MM.1S (cell line): ENCODE measurements around the gene CCDC88C.

Source experiments
- EZH2 ChIP-seq: fragments of 300-600 bp; sonication (generic); optimal IDR thresholded peaks from 2 replicates; pipeline ENCODE3; 2017; ENCODE audit warnings: low read depth, mild to moderate bottlenecking, antibody characterized with exemption, low read length, mixed read lengths
- EZH2phosphoT487 ChIP-seq: fragments of 300-600 bp; sonication (generic); IDR thresholded peaks from 2 replicates; pipeline ENCODE4 v1.6.1; 2018; ENCODE audit warnings: antibody characterized with exemption, low read length
- TF ChIP-seq, protein P1 (sequence below): fragments of 300-600 bp; sonication (generic); IDR thresholded peaks from 2 replicates; pipeline ENCODE4 v1.5.1; 2016; ENCODE audit warnings: antibody characterized with exemption, low read length, mixed read lengths

DNA sequence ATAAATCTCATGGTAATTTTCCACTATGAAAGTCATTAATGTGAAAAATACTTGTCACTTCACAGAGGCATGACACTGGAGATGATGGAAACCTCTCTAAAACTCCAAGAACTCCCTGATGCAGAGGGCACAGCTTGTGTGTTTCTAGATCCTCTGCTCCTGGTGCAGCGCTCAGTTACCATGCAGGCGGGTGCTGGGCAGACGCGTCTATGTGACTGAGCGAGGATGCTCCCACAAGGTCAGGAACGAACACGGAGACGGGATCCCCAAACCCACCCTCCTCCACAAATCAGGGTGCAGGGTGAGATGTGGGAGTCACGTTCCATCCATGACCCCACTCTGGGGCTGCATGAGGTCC is 81.5 kb downstream of the CCDC88C start:
- TF ChIP-seq, protein P1, sequence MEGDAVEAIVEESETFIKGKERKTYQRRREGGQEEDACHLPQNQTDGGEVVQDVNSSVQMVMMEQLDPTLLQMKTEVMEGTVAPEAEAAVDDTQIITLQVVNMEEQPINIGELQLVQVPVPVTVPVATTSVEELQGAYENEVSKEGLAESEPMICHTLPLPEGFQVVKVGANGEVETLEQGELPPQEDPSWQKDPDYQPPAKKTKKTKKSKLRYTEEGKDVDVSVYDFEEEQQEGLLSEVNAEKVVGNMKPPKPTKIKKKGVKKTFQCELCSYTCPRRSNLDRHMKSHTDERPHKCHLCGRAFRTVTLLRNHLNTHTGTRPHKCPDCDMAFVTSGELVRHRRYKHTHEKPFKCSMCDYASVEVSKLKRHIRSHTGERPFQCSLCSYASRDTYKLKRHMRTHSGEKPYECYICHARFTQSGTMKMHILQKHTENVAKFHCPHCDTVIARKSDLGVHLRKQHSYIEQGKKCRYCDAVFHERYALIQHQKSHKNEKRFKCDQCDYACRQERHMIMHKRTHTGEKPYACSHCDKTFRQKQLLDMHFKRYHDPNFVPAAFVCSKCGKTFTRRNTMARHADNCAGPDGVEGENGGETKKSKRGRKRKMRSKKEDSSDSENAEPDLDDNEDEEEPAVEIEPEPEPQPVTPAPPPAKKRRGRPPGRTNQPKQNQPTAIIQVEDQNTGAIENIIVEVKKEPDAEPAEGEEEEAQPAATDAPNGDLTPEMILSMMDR, result no peak
- TF ChIP-seq EZH2 (no peak), EZH2phosphoT487 (no peak)
